B cell (primary cell): Measurements from ENCODE around the gene CHD9NB.

Experiments used
- EZH2 ChIP-seq: IDR thresholded peaks from 2 replicates; pipeline ENCODE4 v1.6.1; 2012; ENCODE audit warnings: borderline replicate concordance, low read depth, mild to moderate bottlenecking, moderate library complexity, low read length; ENCODE audit not compliant: insufficient read depth, poor library complexity, severe bottlenecking
- TF ChIP-seq, protein P1 (sequence below): fragments of 200-600 bp; IDR thresholded peaks from one replicate; pipeline ENCODE4 v1.8.0; 2022; ENCODE audit warnings: antibody characterized with exemption, mild to moderate bottlenecking

- TF ChIP-seq, protein P1, sequence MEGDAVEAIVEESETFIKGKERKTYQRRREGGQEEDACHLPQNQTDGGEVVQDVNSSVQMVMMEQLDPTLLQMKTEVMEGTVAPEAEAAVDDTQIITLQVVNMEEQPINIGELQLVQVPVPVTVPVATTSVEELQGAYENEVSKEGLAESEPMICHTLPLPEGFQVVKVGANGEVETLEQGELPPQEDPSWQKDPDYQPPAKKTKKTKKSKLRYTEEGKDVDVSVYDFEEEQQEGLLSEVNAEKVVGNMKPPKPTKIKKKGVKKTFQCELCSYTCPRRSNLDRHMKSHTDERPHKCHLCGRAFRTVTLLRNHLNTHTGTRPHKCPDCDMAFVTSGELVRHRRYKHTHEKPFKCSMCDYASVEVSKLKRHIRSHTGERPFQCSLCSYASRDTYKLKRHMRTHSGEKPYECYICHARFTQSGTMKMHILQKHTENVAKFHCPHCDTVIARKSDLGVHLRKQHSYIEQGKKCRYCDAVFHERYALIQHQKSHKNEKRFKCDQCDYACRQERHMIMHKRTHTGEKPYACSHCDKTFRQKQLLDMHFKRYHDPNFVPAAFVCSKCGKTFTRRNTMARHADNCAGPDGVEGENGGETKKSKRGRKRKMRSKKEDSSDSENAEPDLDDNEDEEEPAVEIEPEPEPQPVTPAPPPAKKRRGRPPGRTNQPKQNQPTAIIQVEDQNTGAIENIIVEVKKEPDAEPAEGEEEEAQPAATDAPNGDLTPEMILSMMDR, result no peak
- TF ChIP-seq EZH2, result no peak
Measured at GRCh38 chr16:53018834-53019416, 33.8 kb downstream of the CHD9NB start.
